H1 (cell line): Measurements from ENCODE around the gene ATM. TPM values are rescaled to one million over a fixed set of nuclear protein-coding genes. Genes with fewer than 3 reads are reported as not detected.

ENCODE experiments used
- CTCF ChIA-PET: fragments of 300-600 bp; sonication (Branson Sonifier 250); formaldehyde crosslinking; loops from one replicate; lab custom pipeline; 2021; ENCODE audit not compliant: partially characterized antibody; lab: Charles Lee
- POLR2A ChIA-PET: fragments of 300-600 bp; sonication (Branson Sonifier 250); formaldehyde crosslinking; loops from one replicate; lab custom pipeline; 2021; ENCODE audit warnings: inconsistent platforms; ENCODE audit not compliant: partially characterized antibody; lab: Charles Lee
- DNase-seq, 2 experiments: peaks; one replicate each; pipeline versions ENCODE4 v3.0.0 to v3.0.0-alpha.2; 2010 to 2022; ENCODE audit warnings: low spot score in 2 of 2, low read depth in 1 of 2, mixed read lengths in 1 of 2
- FAIRE-seq: peaks from 2 replicates; lab custom pipeline; 2011; peaks lifted over from hg19 to GRCh38; lab: Jason Lieb, UNC
- H2AFZ ChIP-seq: 2 replicates; pipeline ENCODE4 v1.8.1; 2012; ENCODE audit warnings: low read length, inconsistent platforms
- H2AK5ac ChIP-seq: 2 replicates; pipeline ENCODE4 v1.6.1; 2013; ENCODE audit warnings: low read depth, low read length
- H2BK120ac ChIP-seq: replicated peaks from 2 replicates; pipeline ENCODE3; 2013; ENCODE audit warnings: low read depth, low read length, inconsistent platforms
- H2BK12ac ChIP-seq: 2 replicates; pipeline ENCODE4 v1.6.1; 2013; ENCODE audit warnings: low read depth, low read length
- H2BK15ac ChIP-seq: 2 replicates; pipeline ENCODE4 v1.6.1; 2013; ENCODE audit warnings: low read length
- H2BK20ac ChIP-seq: 2 replicates; pipeline ENCODE4 v1.6.1; 2013; ENCODE audit warnings: low read length
- H2BK5ac ChIP-seq: 2 replicates; pipeline ENCODE4 v1.6.1; 2013; ENCODE audit warnings: low read depth, low read length
- H3K14ac ChIP-seq: 2 replicates; pipeline ENCODE4 v1.6.1; 2013; ENCODE audit warnings: inconsistent platforms; ENCODE audit not compliant: insufficient read length
- H3K18ac ChIP-seq: 2 replicates; pipeline ENCODE4 v1.6.1; 2013; ENCODE audit warnings: low read length; ENCODE audit errors: extremely low read depth
- H3K23ac ChIP-seq: 2 replicates; pipeline ENCODE4 v1.6.1; 2013; ENCODE audit warnings: inconsistent platforms; ENCODE audit not compliant: insufficient read length
- H3K23me2 ChIP-seq: 2 replicates; pipeline ENCODE4 v1.6.1; 2013; ENCODE audit warnings: low read depth, low read length
- H3K27ac ChIP-seq: 2 replicates; pipeline ENCODE4 v1.6.1; 2011; ENCODE audit warnings: low read depth, low read length, inconsistent platforms
- H3K27me3 ChIP-seq, 4 experiments: replicated peaks in 1 of 4; 1 replicate in 1 of 4; 2 replicates in 3 of 4; pipeline versions ENCODE4 v1.6.1 to v1.8.1; 2011 to 2013; ENCODE audit warnings: low read length in 3 of 4, mild to moderate bottlenecking in 3 of 4, inconsistent platforms in 2 of 4, mixed read lengths in 2 of 4, moderate library complexity in 1 of 4; ENCODE audit not compliant: control insufficient read depth in 3 of 4, insufficient read depth in 3 of 4; ENCODE audit errors: extremely low read depth in 1 of 4
- H3K36me3 ChIP-seq, 4 experiments: 2 replicates each; pipeline versions ENCODE4 v1.6.1 to v1.8.1; 2011 to 2013; ENCODE audit warnings: mild to moderate bottlenecking in 4 of 4, low read length in 3 of 4, moderate library complexity in 2 of 4, control low read depth in 1 of 4, inconsistent platforms in 1 of 4; ENCODE audit not compliant: insufficient read depth in 4 of 4, control insufficient read depth in 2 of 4
- H3K4ac ChIP-seq: replicated peaks from 2 replicates; pipeline ENCODE3; 2013; ENCODE audit warnings: low read length, low read depth, mixed read lengths, inconsistent platforms; ENCODE audit not compliant: insufficient read length
- H3K4me1 ChIP-seq, 4 experiments: replicated peaks in 1 of 4; 1 replicate in 1 of 4; 2 replicates in 3 of 4; pipeline versions ENCODE4 v1.6.1 to v1.8.1; 2011 to 2013; ENCODE audit warnings: low read length in 3 of 4, inconsistent platforms in 2 of 4, mixed read lengths in 1 of 4; ENCODE audit not compliant: insufficient read depth in 4 of 4, control insufficient read depth in 3 of 4
- H3K4me2 ChIP-seq, 2 experiments: 2 replicates each; pipeline versions ENCODE4 v1.6.1 to v1.8.1; 2011 to 2013; ENCODE audit warnings: low read depth in 2 of 2, low read length in 2 of 2, control low read depth in 1 of 2, inconsistent platforms in 1 of 2, mild to moderate bottlenecking in 1 of 2; ENCODE audit not compliant: insufficient read depth in 1 of 2
- H3K4me3 ChIP-seq, 4 experiments: fragments of 200-600, 300-600 bp in 1 of 4; sonication (generic), shearing (Covaris generic), sonication (Bioruptor Twin) in 1 of 4; 2 replicates each; pipeline versions ENCODE4 v1.5.1 to v1.8.1; 2011 to 2016; ENCODE audit warnings: low read length in 4 of 4, low read depth in 3 of 4, control low read depth in 2 of 4, inconsistent platforms in 2 of 4, mild to moderate bottlenecking in 2 of 4, mixed read lengths in 1 of 4, moderate library complexity in 1 of 4; ENCODE audit not compliant: insufficient read depth in 2 of 4; ENCODE audit errors: extremely low read depth in 1 of 4
- H3K56ac ChIP-seq: replicated peaks from 2 replicates; pipeline ENCODE3; 2013; ENCODE audit warnings: low read depth, mild to moderate bottlenecking, mixed read lengths, low read length, inconsistent platforms; ENCODE audit not compliant: insufficient read length
- H3K79me1 ChIP-seq: 2 replicates; pipeline ENCODE4 v1.6.1; 2013; ENCODE audit warnings: low read depth, low read length, control low read depth
- H3K79me2 ChIP-seq, 2 experiments: 2 replicates each; pipeline versions ENCODE4 v1.6.1 to v1.8.1; 2012 to 2013; ENCODE audit warnings: low read length in 2 of 2, mild to moderate bottlenecking in 2 of 2, inconsistent platforms in 1 of 2; ENCODE audit not compliant: insufficient read depth in 2 of 2, control insufficient read depth in 1 of 2
- H3K9ac ChIP-seq, 4 experiments: replicated peaks in 1 of 4; 1 replicate in 1 of 4; 2 replicates in 3 of 4; pipeline versions ENCODE4 v1.6.1 to v1.8.1; 2011 to 2013; ENCODE audit warnings: low read depth in 3 of 4, low read length in 3 of 4, control low read depth in 2 of 4, mild to moderate bottlenecking in 2 of 4, moderate library complexity in 2 of 4, inconsistent platforms in 1 of 4; ENCODE audit errors: extremely low read depth in 1 of 4
- H3K9me3 ChIP-seq, 2 experiments: 2 replicates each; pipeline versions ENCODE4 v1.6.1 to v1.8.1; 2012 to 2013; ENCODE audit warnings: mild to moderate bottlenecking in 2 of 2, moderate library complexity in 2 of 2, control low read depth in 1 of 2, inconsistent platforms in 1 of 2, low read depth in 1 of 2, low read length in 1 of 2, mixed read lengths in 1 of 2; ENCODE audit not compliant: insufficient read depth in 2 of 2
- H4K20me1 ChIP-seq, 2 experiments: replicated peaks in 1 of 2; 2 replicates each; pipeline versions ENCODE3 to v1.8.1; 2011 to 2013; ENCODE audit warnings: inconsistent platforms in 2 of 2, low read length in 2 of 2, mild to moderate bottlenecking in 1 of 2; ENCODE audit not compliant: insufficient read depth in 2 of 2, control insufficient read depth in 1 of 2
- H4K5ac ChIP-seq: 2 replicates; pipeline ENCODE4 v1.6.1; 2013; ENCODE audit warnings: low read length, low read depth, mixed read lengths, inconsistent platforms; ENCODE audit not compliant: insufficient read length
- H4K8ac ChIP-seq: 2 replicates; pipeline ENCODE4 v1.8.0; 2013; ENCODE audit warnings: mild to moderate bottlenecking, moderate library complexity, low read length, inconsistent platforms; ENCODE audit not compliant: insufficient read depth; ENCODE audit errors: extremely low read depth
- H4K91ac ChIP-seq: replicated peaks from 2 replicates; pipeline ENCODE3; 2013; ENCODE audit warnings: low read length, mixed read lengths, inconsistent platforms; ENCODE audit not compliant: insufficient read length
- CBX5 ChIP-seq: fragments of 300-800, 300-1000 bp; sonication (generic); IDR thresholded peaks from 2 replicates; pipeline ENCODE4 v1.7.1; 2016; ENCODE audit warnings: antibody characterized with exemption, low read length, low read depth
- CBX8 ChIP-seq: fragments of 300-800, 300-1000 bp; sonication (generic); IDR thresholded peaks from 2 replicates; pipeline ENCODE4 v1.7.1; 2016; ENCODE audit warnings: low read depth, low read length, borderline replicate concordance
- CEBPB ChIP-seq: IDR thresholded peaks from 2 replicates; pipeline ENCODE4 v1.6.1; 2012; ENCODE audit warnings: low read depth, low read length
- EZH2 ChIP-seq: fragments of 200-600 bp; sonication (generic); IDR thresholded peaks from 2 replicates; pipeline ENCODE4 v1.7.1; 2012; ENCODE audit warnings: low read depth, mild to moderate bottlenecking, moderate library complexity, low read length, inconsistent platforms; ENCODE audit not compliant: severe bottlenecking
- HDAC6 ChIP-seq: IDR thresholded peaks from one replicate; pipeline ENCODE4 v1.7.1; 2012; ENCODE audit warnings: low read depth, mild to moderate bottlenecking, inconsistent platforms, low read length, moderate library complexity
- JUN ChIP-seq: IDR thresholded peaks from 2 replicates; pipeline ENCODE4 v1.6.1; 2011; ENCODE audit warnings: low read depth, mild to moderate bottlenecking, improper control_type of control experiment, low read length
- JUND ChIP-seq: IDR thresholded peaks from 2 replicates; pipeline ENCODE4 v1.6.1; 2011; ENCODE audit warnings: mild to moderate bottlenecking, improper control_type of control experiment, low read length
- POLR2A ChIP-seq, 2 experiments: IDR thresholded peaks; 1 replicate in 1 of 2; 2 replicates in 1 of 2; pipeline ENCODE4 v1.6.1; 2011; ENCODE audit warnings: low read depth in 2 of 2, low read length in 2 of 2, mild to moderate bottlenecking in 2 of 2; ENCODE audit errors: control extremely low read depth in 1 of 2
- RBBP5 ChIP-seq: IDR thresholded peaks from 2 replicates; pipeline ENCODE4 v1.7.1; 2012; ENCODE audit warnings: low read depth, mild to moderate bottlenecking, inconsistent platforms, low read length, moderate library complexity, borderline replicate concordance
- SIX5 ChIP-seq: IDR thresholded peaks from 2 replicates; pipeline ENCODE4 v1.6.1; 2011; ENCODE audit warnings: mild to moderate bottlenecking, low read depth, low read length
- SUZ12 ChIP-seq: fragments of 200-600 bp; sonication (generic); IDR thresholded peaks from 2 replicates; pipeline ENCODE4 v1.6.1; 2012; ENCODE audit warnings: mild to moderate bottlenecking, inconsistent platforms, low read length, moderate library complexity, mixed read lengths
- TBP ChIP-seq: IDR thresholded peaks from 2 replicates; pipeline ENCODE4 v1.6.1; 2011; ENCODE audit warnings: low read depth, low read length, improper control_type of control experiment
- ZNF274 ChIP-seq: IDR thresholded peaks from 2 replicates; pipeline ENCODE4 v1.7.0; 2012; ENCODE audit warnings: low read length, borderline replicate concordance; ENCODE audit errors: extremely low read depth
- WGBS, 2 experiments: shearing (Covaris generic) in 1 of 2; methylation state at CpG; one replicate each; pipeline versions ENCODE4 v1.1.6 to v1.1.7; 2013 to 2015; ENCODE audit warnings: low lambda C conversion rate in 2 of 2, mixed read lengths in 2 of 2, inconsistent platforms in 1 of 2, low coverage in 1 of 2, missing lambda C conversion rate in 1 of 2; ENCODE audit not compliant: insufficient replicate concordance in 2 of 2, insufficient coverage in 1 of 2, insufficient read length in 1 of 2; ENCODE audit errors: extremely low coverage in 1 of 2, missing lambda C conversion rate in 1 of 2; 5-methylcytosine and 5-hydroxymethylcytosine counted together
- polyA plus RNA-seq, 7 experiments: library from polyadenylated mRNA; depleted of rRNA in 3 of 7; stranded (reverse) in 5 of 7; unstranded in 2 of 7; fragments of >200 nt in 5 of 7; fragments of 200-250 nt in 2 of 7; gene quantifications; 1 replicate in 5 of 7; 2 replicates in 1 of 7; 4 replicates in 1 of 7; pipeline versions ENCODE4 v1.2.1 to v1.2.3, GENCODE V29; 2011 to 2013; ENCODE audit warnings: missing spikeins in 2 of 7, mixed read lengths in 2 of 7
- total RNA-seq: library from RNA; stranded (reverse); fragmentation: NEBNext Ultra II Directional; extraction: Animal tissue kit (Norgen Biotek cat#: 25700); gene quantifications from 2 replicates; pipeline ENCODE4 v1.2.1, GENCODE V29; 2021
- TF ChIP-seq, protein P1 (sequence below): IDR thresholded peaks from 2 replicates; pipeline ENCODE4 v1.6.1; 2012; ENCODE audit warnings: low read length, inconsistent platforms

The ATM gene
- total and polyA plus RNA-seq, 2 of the 8 experiments (the other 6 are each of a cell fraction or from before 2014, with no cell fraction given): 14.9 to 55.4 TPM

- no peak overlapping the region for H3K4ac ChIP-seq
- WGBS, 2 experiments: 98% methylated on average over 4 of the region's 4 CpGs; no CpG with 5 or more reads in 1 of the 2 experiments
- H2BK12ac ChIP-seq: no peak overlapping the region
- no peak for FAIRE-seq
- no peaks in the 10 kb centered on the region for H4K20me1 ChIP-seq
- no peaks in the 10 kb centered on the region for H3K79me1 ChIP-seq
- H3K56ac ChIP-seq: no peak overlapping the region
- no peak overlapping the region for H2BK20ac ChIP-seq
- H3K23ac ChIP-seq: no peak overlapping the region
- no peak overlapping the region for H2AFZ ChIP-seq
- H3K27me3 ChIP-seq: no peaks in the 10 kb centered on the region
- no peak overlapping the region for H4K5ac ChIP-seq
- no peaks in the 10 kb centered on the region for H3K79me2 ChIP-seq
- H3K4me2 ChIP-seq: no peak overlapping the region
- H2BK15ac ChIP-seq: no peak overlapping the region
- no peak overlapping the region for H2BK120ac ChIP-seq
- no peak overlapping the region for H3K4me3 ChIP-seq
- no peak overlapping the region for H3K18ac ChIP-seq
- ChIA-PET CTCF (interaction anchor here (1.0 kb wide), 1 partner anchor 303 kb away, joined by 4 read pairs; no protein-coding TSS in a partner anchor), POLR2A (no interaction called here)
- no peak overlapping the region for H3K9ac ChIP-seq
- no peaks in the 10 kb centered on the region; the same call in 1 of the 2 replicates for H3K23me2 ChIP-seq
- no peak overlapping the region for H3K14ac ChIP-seq
- no peaks in the 10 kb centered on the region for H3K9me3 ChIP-seq
- no peak overlapping the region for H4K91ac ChIP-seq
- H4K8ac ChIP-seq: no peak overlapping the region
- no peak overlapping the region for H3K27ac ChIP-seq
- peaks cover 2 to 13% (median 6%) of the 10 kb centered on the region in 4 experiments; a peak in 4 of 8 replicates for H3K36me3 ChIP-seq
- no peak overlapping the region for H2AK5ac ChIP-seq
- peaks cover 0 to 2% (median 0%) of the 10 kb centered on the region in 4 experiments; a peak in 1 of 7 replicates for H3K4me1 ChIP-seq
- DNase-seq: no peak
- H2BK5ac ChIP-seq: no peak overlapping the region
- no peak for TF ChIP-seq POLR2A (IDR thresholded peaks at IDR 0.05; ENCODE audit: control extremely low read depth in 1 of 2, low read depth in 2 of 2, low read length in 2 of 2)
- no peak for TF ChIP-seq CBX8
- TF ChIP-seq RBBP5: no peak
- no peak for TF ChIP-seq JUND
- no peak for TF ChIP-seq ZNF274
- TF ChIP-seq, protein P1, sequence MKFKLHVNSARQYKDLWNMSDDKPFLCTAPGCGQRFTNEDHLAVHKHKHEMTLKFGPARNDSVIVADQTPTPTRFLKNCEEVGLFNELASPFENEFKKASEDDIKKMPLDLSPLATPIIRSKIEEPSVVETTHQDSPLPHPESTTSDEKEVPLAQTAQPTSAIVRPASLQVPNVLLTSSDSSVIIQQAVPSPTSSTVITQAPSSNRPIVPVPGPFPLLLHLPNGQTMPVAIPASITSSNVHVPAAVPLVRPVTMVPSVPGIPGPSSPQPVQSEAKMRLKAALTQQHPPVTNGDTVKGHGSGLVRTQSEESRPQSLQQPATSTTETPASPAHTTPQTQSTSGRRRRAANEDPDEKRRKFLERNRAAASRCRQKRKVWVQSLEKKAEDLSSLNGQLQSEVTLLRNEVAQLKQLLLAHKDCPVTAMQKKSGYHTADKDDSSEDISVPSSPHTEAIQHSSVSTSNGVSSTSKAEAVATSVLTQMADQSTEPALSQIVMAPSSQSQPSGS: no peak
- no peak for TF ChIP-seq TBP
- no peak for TF ChIP-seq CEBPB
- no peak for TF ChIP-seq HDAC6
- TF ChIP-seq SIX5: no peak
- no peak for TF ChIP-seq JUN
- no peak for TF ChIP-seq EZH2
- no peak for TF ChIP-seq SUZ12
- TF ChIP-seq CBX5: no peak
These were observed 122.9 kb downstream of the ATM start for GRCh38 chr11:108345767-108346166.
